Right cardiac atrium (tissue), 5 donors: ENCODE results near the gene COL23A1. TPM values are rescaled to one million over a fixed set of nuclear protein-coding genes. Genes with fewer than 3 reads are reported as not detected.

ENCODE experiments used
- ATAC-seq, 2 donors: fragments of 200-7000 bp; cut with Tn5 transposase; one replicate each; pipeline versions ENCODE4 v1.8.0 to v1.9.1; 2020; ENCODE audit warnings: moderate library complexity in 2 of 2, mild to moderate bottlenecking in 1 of 2
- DNase-seq, 3 donors: peaks; one replicate each; pipeline ENCODE4 v3.0.0-alpha.2; 2020
- H3K27ac ChIP-seq: one replicate; pipeline ENCODE4 v1.5.1; 2013; ENCODE audit warnings: mild to moderate bottlenecking, low read length, control low read depth, moderate library complexity
- H3K27me3 ChIP-seq: one replicate; pipeline ENCODE4 v1.6.1; 2013; ENCODE audit not compliant: control insufficient read depth, insufficient read depth
- H3K4me1 ChIP-seq: one replicate; pipeline ENCODE4 v1.6.1; 2013; ENCODE audit warnings: low read length; ENCODE audit not compliant: control insufficient read depth, insufficient read depth
- H3K4me3 ChIP-seq: one replicate; pipeline ENCODE4 v1.5.1; 2013; ENCODE audit warnings: low read length, control low read depth
- H3K9me3 ChIP-seq: one replicate; pipeline ENCODE4 v1.6.1; 2013; ENCODE audit warnings: low read length; ENCODE audit not compliant: control insufficient read depth
- WGBS: extraction: QIAGEN DNeasy Blood & Tissue Kit; methylation state at CpG from one replicate; pipeline ENCODE4 v1.1.7; 2013; 5-methylcytosine and 5-hydroxymethylcytosine counted together
- intact Hi-C, 4 donors: fragments of 100-400 bp; cut with DNase I; formaldehyde crosslinking; loops; one replicate each; pipeline versions ENCODE4 v1.11.0 to v1.14.0; 2022 to 2023
- polyA plus RNA-seq: library from polyadenylated mRNA; stranded (reverse); fragments of 200-250 nt; gene quantifications from one replicate; pipeline ENCODE4 v1.2.3, GENCODE V29; 2013
- total RNA-seq, 4 donors: library from RNA; stranded (reverse); fragmentation: NEBNext Ultra II Directional; extraction: Animal tissue kit (Norgen Biotek cat#: 25700); gene quantifications; one replicate each; pipeline ENCODE4 v1.2.1, GENCODE V29; 2021
- donor health status: healthy with polysubstance abuse.
- donor health status: DM: no; HTN: yes; CAD: no.
- donor health status: DM: no; HTN: no; CAD: no.
- donor health status: DM: no; HTN: yes; CAD: no; lungs with severe emphysema.
- donor health status: DM: yes; HTN: yes; CAD: no.

COL23A1 gene
- total and polyA plus RNA-seq, 5 donors: 2.5 to 13.6 (median 6.3) TPM

DNA sequence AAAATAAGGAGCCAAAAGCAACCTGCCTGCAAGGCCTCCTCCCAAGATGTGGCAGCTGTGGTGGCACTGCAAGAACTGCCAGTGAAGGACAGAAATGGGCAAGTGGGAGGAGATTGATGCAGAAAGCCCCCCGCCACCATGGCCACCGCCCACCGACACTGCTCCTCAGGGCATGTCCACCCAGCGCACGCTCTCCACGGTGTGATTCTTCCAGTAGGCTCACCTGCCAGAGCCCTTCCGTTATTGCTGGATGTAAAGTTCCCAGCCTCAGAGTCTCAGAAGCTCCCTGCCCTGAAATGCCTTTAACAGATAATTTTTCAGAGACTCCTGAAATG lies 202.4 kb downstream of the COL23A1 start:
- WGBS: 81% methylated on average over 7 of the region's 7 CpGs
- ATAC-seq (no peak), DNase-seq (peak in 1 of 3 donors; percentile 30)
- H3K27me3 ChIP-seq: no peaks in the 10 kb centered on the region
- H3K9me3 ChIP-seq: no peaks in the 10 kb centered on the region
- H3K4me3 ChIP-seq: no peak overlapping the region
- H3K27ac ChIP-seq: no peak overlapping the region
- intact Hi-C loops: no loop called here
- H3K4me1 ChIP-seq: peaks cover 5% of the 10 kb centered on the region

DNA sequence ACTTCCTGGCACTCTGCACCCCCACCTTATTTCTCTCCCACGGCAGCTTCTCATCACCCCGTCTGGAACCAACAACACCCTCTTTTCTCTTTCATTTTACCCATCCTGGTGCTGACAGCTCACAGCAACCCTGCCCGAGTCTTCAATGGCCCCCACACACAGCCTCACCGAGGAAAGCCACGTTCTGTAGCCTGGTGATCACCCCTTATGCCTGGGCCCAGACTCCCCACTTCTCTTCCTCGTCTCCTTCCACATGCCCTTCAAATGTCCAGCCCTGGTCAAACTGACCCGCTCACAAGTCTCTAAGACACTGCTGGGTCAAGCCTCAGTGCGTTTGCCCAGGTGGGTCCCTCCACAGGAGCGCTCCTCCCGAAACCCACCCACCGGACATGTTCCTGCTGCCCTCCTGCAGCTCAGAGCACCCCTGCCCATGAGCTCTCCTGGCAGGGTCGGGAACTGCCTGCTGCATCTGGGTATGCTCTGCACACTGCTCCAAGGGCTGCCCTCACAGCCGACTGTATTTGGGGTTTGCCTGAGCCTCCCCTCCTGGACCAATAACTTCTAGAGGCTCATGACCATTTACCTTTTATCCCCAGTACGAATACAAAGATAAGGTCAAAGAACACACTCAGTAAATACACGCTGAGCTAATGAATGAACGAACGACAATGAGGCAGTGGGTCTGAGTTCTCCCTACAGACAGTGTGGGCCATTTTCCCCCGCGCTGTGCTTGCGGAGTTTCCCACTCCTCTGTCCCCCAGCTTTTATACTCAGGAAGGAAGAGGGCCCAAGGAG lies 202.9 kb downstream of the COL23A1 start:
- Histone ChIP-seq H3K27me3 (no peaks in the 10 kb centered on the region), H3K4me1 (peaks cover 5% of the 10 kb centered on the region), H3K4me3 (no peak overlapping the region), H3K9me3 (no peaks in the 10 kb centered on the region), H3K27ac (no peak overlapping the region)
- DNase-seq (peak in 1 of 3 donors; percentile 31), ATAC-seq (no peak)
- 67% methylated on average over 20 of the region's 20 CpGs for WGBS
- intact Hi-C loops: no loop called here

DNA sequence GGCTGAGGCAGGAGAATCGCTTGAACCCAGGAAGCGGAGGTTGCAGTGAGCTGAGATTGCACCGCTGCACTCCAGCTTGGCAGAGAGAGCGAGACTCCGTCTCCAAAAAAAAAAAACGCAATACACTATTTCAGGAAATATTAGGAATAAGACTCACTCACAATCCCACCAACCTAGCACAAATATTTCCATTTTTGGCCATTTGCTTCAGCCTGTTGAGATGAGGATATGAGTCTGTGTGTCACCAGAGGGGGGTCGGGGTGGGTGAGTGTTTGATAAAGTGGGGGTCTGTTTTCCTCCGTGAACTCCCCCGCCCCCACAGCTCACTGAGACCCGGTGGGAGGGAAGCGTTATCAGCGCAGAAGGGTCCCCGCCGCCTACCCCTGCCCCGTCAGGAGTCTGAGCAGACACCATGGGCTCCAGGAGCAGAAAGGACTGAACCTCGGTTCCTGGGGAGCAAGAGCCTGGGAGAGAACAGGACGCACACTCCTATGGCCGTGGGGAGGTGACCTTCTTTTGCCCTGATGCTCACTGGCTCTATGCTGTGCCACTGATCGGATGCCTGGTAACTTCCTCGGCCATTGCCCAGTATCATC lies 203.8 kb downstream of the COL23A1 start:
- peaks cover 5% of the 10 kb centered on the region for H3K4me1 ChIP-seq
- 61% methylated on average over 20 of the region's 20 CpGs for WGBS
- H3K27me3 ChIP-seq: no peaks in the 10 kb centered on the region
- no peak for ATAC-seq
- peak in 1 of 3 donors; percentile 33 for DNase-seq
- intact Hi-C loops: no loop called here
- H3K4me3 ChIP-seq: no peak overlapping the region
- no peaks in the 10 kb centered on the region for H3K9me3 ChIP-seq
- H3K27ac ChIP-seq: no peak overlapping the region

DNA sequence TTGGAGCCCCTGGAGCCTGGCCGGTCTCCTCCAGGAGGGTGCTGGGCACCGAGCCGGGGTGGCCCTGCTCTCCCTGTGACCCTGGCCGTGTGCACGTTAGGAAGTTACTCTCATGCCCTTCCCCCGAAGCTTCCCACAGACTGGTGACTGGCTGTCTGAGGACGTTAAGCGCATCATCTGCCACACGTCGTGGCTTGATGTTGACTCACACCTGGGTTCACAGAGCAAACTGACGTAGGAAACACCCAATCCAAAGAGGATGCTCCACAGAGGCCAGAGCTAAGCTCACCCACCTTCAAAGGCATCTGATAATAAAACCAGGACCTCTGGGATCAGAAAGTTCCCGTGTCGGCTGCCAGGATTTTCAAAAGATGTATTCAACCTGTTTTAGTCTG lies 204.7 kb downstream of the COL23A1 start:
- no peaks in the 10 kb centered on the region for H3K9me3 ChIP-seq
- peaks cover 5% of the 10 kb centered on the region for H3K4me1 ChIP-seq
- H3K4me3 ChIP-seq: no peak overlapping the region
- ATAC-seq: no peak
- H3K27ac ChIP-seq: no peak overlapping the region
- 74% methylated on average over 13 of the region's 13 CpGs for WGBS
- peak in 1 of 3 donors; percentile 30 for DNase-seq
- H3K27me3 ChIP-seq: no peaks in the 10 kb centered on the region
- intact Hi-C loops: no loop called here

DNA sequence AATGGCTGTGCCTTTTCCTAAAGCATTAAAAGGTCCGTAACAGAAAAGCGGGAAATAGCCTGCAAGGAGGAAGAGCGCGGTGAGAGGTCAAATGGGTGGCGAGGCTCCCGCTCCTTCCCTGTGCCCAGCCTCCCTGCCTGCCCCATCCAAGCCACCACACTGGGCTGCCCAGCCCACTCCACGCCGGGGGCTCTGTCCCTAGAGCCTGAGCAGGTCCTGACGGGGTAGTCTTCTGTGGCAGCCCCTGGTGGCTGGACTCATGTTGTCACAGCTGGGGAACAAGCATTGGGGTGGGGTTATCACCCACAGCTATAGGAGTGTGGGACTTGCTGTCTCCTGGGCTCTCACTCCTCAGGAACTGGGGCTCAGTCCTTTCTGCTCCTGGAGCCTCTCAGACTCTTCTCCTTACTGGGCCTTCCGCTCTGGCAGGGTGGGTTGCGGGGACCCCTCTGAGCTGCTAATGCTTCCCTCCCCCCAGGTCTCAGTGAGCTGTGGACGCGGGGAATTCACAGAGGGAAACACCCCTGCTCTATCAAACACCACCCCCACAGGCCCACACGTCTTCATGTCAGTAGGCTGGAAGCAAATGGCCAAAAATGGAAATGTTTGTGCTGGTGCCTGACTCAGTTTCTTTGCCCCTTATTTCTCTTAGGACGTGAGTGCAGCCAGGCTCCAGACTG lies 205.2 kb downstream of the COL23A1 start:
- ATAC-seq: no peak
- Histone ChIP-seq H3K27me3 (no peaks in the 10 kb centered on the region), H3K4me1 (peaks cover 5% of the 10 kb centered on the region), H3K4me3 (no peak overlapping the region), H3K9me3 (no peaks in the 10 kb centered on the region), H3K27ac (no peak overlapping the region)
- DNase-seq: peak in 1 of 3 donors; percentile 17
- WGBS: 80% methylated on average over 15 of the region's 15 CpGs
- intact Hi-C loops: no loop called here

DNA sequence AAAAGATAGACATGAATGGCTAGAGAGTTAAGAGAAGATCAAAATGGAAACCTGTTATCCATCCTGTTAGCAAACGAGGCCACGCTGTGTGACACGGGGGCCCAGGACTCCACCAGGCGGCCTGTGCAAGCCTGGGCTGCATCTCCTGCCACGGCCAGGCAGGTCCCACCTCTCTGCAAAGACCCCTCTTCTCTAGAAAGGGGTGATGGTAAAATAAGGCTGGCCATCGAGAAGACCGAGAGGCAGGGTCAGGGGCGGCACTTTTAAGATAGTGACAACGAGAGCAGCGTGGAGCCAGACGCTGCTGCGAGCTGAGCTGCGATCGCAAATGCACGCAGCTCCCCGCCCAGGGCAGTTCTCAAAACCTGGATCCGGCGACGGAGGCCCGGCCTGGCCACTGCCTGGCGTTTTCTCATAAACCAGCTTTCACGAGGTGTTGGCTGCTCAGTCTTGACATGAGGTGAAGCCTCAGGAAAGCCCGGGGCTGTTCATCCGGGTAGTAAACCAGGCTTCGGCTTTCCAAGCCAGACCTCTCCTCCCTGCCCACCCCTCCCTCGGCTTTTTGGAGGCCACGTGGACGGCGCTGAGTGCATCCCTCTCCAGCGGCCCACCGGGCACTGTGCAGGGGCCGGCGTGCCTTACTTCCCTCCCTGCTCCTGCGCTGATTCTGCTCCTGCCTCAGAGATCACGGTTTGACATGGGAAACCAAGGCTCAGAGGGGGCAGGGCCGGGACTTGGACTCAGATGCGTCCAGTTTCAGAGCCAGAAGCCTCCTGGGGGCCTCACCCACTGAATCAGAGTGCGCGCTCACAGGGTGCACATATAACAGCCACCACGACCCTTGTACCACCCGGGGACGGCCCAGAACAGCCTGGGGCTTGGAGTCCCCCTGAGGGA lies 206.0 kb downstream of the COL23A1 start:
- DNase-seq: peak in 1 of 3 donors; percentile 64
- Histone ChIP-seq H3K27ac (no peak overlapping the region), H3K27me3 (no peaks in the 10 kb centered on the region), H3K9me3 (no peaks in the 10 kb centered on the region), H3K4me1 (no peaks in the 10 kb centered on the region), H3K4me3 (no peak overlapping the region)
- ATAC-seq: peak; percentile 36 to 56
- 32% methylated on average over 42 of the region's 42 CpGs for WGBS
- intact Hi-C loops: no loop called here

DNA sequence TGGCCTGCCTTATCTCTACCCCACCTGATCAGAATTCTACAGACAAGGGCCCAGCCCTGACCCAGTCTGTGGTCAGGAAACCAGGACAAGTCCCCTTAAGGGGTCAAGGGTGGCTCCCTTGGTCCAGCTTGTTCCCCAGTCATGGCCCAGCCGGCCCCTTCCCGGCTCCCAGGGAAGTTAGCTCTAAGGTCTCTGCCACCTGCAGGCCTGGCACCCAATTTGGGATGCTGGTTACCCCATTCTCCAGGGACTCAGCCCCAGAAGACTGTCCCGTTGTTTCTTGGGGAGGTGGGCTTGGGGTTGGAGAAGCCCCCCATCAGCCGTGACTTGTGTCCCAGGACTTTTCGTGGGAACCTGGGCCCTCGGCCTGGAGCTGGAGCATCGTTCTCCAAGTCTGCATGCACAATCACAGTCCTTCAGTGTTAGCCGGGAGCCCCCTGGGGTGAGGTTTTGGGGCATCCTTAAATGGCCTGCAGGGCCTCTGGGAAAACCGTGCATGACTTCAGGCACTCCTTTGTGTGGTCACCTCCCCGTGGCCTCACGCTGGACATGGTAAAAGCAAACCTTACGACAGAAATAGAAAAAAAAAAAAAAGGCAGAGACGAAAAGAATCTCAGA lies 206.8 kb downstream of the COL23A1 start:
- ATAC-seq: no peak
- Histone ChIP-seq H3K9me3 (no peaks in the 10 kb centered on the region), H3K4me1 (no peaks in the 10 kb centered on the region), H3K27me3 (no peaks in the 10 kb centered on the region), H3K4me3 (no peak overlapping the region), H3K27ac (no peak overlapping the region)
- no peak for DNase-seq
- WGBS: 86% methylated on average over 13 of the region's 13 CpGs
- intact Hi-C loops: no loop called here

DNA sequence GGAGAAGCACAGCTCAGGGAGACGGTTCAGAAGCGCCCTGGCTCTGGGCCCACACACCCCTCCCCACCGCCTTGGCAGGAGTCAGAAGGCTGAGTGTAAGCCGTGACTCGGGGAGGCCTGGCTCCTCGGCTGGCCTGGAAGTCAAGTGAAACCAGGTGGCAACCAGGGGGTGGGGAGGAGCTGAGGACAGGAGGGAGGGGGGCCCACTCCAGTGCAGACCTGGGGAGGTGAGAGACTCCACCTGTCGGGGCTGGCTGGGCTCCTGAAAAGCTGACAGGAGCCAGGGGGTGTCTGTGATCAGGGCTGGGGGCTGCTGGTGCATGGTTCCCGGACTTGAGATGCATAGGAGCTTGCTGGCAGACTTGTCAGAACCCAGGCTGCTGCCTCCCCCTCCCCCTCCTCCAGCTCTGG lies 207.4 kb downstream of the COL23A1 start:
- ATAC-seq: no peak
- no peaks in the 10 kb centered on the region for H3K27me3 ChIP-seq
- WGBS: 74% methylated on average over 8 of the region's 8 CpGs
- no peaks in the 10 kb centered on the region for H3K9me3 ChIP-seq
- H3K4me1 ChIP-seq: no peaks in the 10 kb centered on the region
- H3K4me3 ChIP-seq: no peak overlapping the region
- no peak overlapping the region for H3K27ac ChIP-seq
- intact Hi-C loops: no loop called here
- DNase-seq: no peak

DNA sequence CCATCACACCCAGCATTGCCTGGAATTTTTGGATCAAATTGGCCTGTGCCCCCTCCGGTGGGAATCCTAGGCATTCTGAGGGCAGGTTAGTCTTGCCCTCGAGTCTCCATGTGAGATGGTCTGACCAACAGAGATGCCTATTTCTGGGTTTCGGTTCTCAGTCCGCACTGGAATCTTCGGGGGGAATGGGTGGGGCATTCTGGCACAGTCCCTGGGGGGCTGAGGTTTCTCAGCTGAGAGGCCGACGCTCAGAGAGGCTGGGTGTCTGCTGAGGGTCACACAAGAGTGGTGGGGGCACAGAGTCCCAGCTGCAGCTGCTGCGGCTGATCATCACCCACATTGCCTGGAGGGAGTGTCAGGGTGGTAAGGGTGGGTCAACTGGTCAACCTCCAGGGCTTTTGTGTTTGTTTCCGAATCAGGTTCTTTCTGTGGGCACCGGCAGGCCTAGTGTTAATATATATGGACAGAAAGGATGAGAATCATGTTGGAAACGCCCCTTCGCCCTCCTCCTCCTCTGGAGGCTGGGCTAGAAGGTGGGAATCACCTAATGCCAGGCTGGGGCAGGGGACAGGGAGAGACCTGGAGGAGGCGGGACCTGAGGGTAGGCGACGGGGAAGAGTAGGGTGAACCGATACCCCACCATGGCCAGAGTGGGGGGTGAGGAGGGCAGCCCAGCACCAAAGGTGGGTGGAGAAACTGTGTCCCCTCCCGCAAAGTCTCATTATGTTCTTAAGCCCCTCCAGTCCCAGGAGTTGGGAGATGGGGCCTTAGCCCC lies 208.1 kb downstream of the COL23A1 start:
- Histone ChIP-seq H3K9me3 (no peaks in the 10 kb centered on the region), H3K4me3 (no peak overlapping the region), H3K27me3 (no peaks in the 10 kb centered on the region), H3K27ac (no peak overlapping the region), H3K4me1 (no peaks in the 10 kb centered on the region)
- ATAC-seq: no peak
- intact Hi-C loops: no loop called here
- 90% methylated on average over 17 of the region's 17 CpGs for WGBS
- DNase-seq: no peak

DNA sequence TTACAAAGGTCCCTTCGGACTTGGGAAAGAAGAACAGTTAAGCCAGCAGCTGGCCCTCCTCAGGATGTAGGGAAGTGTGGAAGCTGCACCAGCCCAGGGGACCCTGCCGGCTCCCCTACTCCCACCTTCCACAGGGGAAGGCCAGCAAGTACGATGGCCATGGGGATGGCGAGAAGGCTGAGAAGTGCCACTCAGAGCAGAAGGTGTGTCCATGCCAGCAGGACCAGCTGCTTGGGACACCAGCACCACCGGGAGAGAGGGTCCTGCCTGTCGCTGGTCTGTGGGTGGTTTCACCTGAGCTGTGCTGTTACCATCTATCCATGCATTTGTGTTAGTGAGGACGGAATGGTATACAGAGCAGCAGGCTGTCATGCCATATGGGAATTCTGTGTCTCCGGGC lies 209.0 kb downstream of the COL23A1 start:
- no peaks in the 10 kb centered on the region for H3K9me3 ChIP-seq
- WGBS: 92% methylated on average over 8 of the region's 8 CpGs
- DNase-seq: peak in 1 of 3 donors; percentile 33
- H3K4me1 ChIP-seq: no peaks in the 10 kb centered on the region
- no peak overlapping the region for H3K4me3 ChIP-seq
- intact Hi-C loops: no loop called here
- H3K27me3 ChIP-seq: no peaks in the 10 kb centered on the region
- ATAC-seq: no peak
- no peak overlapping the region for H3K27ac ChIP-seq
